Measurements from ENCODE around the gene HOXB7. TPM values are rescaled to one million over a fixed set of nuclear protein-coding genes. Genes with fewer than 3 reads are reported as not detected.

Gene HOXB7
- polyA plus RNA-seq, 3 donors: 44.7 to 50.2 (median 48.7) TPM

DNA sequence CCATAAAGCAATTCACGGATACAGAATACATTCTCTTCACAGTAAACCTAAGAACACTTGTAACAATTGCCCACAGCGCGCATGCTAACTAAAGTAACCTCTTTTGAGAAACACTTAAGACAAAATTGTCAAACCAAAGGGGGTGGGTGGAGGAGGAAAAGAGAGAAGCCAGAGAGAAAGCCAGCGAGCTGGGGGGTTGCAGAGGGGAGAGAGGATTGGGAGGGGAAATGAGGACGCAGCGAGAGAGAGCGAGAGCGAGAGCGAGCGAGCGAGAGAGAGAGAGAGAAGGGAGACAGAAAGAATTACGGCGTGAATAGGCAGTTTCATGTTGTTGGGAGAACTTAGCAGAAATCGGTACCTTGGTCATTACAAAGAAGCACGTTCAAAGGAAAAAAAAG, 1.6 kb upstream of the HOXB7 start:
- no peak for DNase-seq (ENCODE audit: low read depth in 3 of 3, low spot score in 2 of 3)

- no peak for DNase-seq (ENCODE audit: low read depth in 3 of 3, low spot score in 2 of 3)
Observed at GRCh38 chr17:48611681-48612455, 1.1 kb upstream of the HOXB7 start.

- DNase-seq (ENCODE audit: low read depth in 3 of 3, low spot score in 2 of 3): no peak
Observed at GRCh38 chr17:48611213-48611612, 396 bp upstream of the HOXB7 start.

GRCh38 chr17:48609759-48610281, 997 bp downstream of the HOXB7 start:
- DNase-seq (ENCODE audit: low read depth in 3 of 3, low spot score in 2 of 3): no peak

DNA sequence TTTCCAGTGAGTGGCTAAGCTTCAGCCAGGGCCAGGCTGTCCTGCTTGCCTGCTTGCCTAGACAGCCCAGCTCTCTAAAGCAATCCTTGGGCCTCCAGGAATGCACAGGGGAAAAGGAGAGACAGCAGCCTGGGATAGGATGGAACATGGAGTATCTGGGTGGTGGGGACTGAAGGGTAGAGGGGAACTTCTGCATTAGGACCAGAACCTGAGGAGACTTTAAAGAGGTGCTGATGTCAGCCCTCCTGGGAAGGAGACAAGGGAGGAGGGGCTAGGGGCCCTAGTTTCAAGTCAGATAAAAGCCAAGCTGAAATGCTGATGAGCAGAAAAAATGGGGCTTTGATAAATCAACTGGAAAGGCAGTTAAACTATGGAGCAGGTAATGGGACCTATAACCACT, 1.8 kb downstream of the HOXB7 start:
- DNase-seq (ENCODE audit: low read depth in 3 of 3, low spot score in 2 of 3): no peak

- DNase-seq (ENCODE audit: low read depth in 3 of 3, low spot score in 2 of 3): no peak
Observed at GRCh38 chr17:48608494-48608834, 2.4 kb downstream of the HOXB7 start.

DNA sequence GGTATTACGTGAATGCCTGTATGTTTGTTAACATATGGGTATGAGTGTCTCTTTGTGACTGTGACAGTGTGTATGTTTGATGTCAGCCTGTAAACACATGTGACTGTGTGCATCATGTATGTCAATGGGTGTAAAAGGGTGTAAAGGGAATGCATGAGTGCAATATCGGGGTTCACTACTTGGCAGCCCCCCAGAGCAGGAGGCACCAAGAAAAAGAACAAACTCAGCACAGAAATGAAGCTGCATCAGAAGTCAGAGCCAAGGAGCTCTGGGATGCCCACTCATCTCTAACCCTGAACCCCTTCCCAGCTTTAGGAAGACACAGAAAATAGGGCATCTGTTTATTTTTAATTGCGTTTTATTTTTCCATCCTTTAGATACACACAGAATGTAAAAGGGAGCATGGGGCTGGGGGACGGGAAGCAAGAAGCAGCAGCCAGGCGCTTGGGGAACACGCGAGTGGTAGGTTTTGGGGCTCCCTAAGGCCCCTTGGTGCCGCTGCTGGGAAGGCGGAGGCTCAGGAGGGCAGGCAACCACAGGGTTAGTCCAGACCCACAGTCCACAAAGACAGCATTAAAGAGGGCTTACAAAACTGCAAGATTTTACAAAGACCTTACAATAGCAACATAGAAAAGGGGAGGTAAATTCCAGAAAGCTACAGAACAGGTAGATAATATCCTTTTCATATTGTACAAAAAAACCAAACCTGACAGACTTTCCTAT, 3.8 kb downstream of the HOXB7 start:
- no peak for DNase-seq (ENCODE audit: low read depth in 3 of 3, low spot score in 2 of 3)

GRCh38 chr17:48605991-48606891, 4.6 kb downstream of the HOXB7 start:
- no peak for DNase-seq (ENCODE audit: low read depth in 3 of 3, low spot score in 2 of 3)

GRCh38 chr17:48605409-48605919, 5.4 kb downstream of the HOXB7 start:
- no peak for DNase-seq (ENCODE audit: low read depth in 3 of 3, low spot score in 2 of 3)

- DNase-seq (ENCODE audit: low read depth in 3 of 3, low spot score in 2 of 3): no peak
Observed at GRCh38 chr17:48604770-48605329, 6.0 kb downstream of the HOXB7 start, which contains the start of gene HOXB6. TSS of gene HOXB6 (minus strand) at chr17:48604986. CDS start at chr17:48598150, 6,836 bp downstream.

- no peak for DNase-seq (ENCODE audit: low read depth in 3 of 3, low spot score in 2 of 3)
Observed at GRCh38 chr17:48603959-48604769, 6.7 kb downstream of the HOXB7 start.

GRCh38 chr17:48601539-48602425, 9.0 kb downstream of the HOXB7 start:
- no peak for DNase-seq (ENCODE audit: low read depth in 3 of 3, low spot score in 2 of 3)

DNA sequence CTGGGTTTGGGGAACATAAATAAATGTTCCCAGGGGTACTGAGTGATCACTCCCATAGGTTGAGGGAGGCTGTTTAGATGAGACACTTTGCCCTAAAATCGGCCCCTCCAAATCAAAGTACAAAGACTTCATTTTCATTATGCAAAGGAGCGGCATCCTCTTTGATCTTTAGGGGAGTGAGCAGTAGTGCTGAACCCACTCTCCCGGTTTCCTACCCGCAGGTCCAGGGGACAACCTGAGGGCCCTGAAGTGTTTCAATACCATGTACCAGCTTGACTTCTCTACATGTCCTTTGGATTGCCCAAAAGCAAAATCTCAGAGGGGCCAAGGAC, 9.6 kb downstream of the HOXB7 start:
- no peak for DNase-seq (ENCODE audit: low read depth in 3 of 3, low spot score in 2 of 3)

DNA sequence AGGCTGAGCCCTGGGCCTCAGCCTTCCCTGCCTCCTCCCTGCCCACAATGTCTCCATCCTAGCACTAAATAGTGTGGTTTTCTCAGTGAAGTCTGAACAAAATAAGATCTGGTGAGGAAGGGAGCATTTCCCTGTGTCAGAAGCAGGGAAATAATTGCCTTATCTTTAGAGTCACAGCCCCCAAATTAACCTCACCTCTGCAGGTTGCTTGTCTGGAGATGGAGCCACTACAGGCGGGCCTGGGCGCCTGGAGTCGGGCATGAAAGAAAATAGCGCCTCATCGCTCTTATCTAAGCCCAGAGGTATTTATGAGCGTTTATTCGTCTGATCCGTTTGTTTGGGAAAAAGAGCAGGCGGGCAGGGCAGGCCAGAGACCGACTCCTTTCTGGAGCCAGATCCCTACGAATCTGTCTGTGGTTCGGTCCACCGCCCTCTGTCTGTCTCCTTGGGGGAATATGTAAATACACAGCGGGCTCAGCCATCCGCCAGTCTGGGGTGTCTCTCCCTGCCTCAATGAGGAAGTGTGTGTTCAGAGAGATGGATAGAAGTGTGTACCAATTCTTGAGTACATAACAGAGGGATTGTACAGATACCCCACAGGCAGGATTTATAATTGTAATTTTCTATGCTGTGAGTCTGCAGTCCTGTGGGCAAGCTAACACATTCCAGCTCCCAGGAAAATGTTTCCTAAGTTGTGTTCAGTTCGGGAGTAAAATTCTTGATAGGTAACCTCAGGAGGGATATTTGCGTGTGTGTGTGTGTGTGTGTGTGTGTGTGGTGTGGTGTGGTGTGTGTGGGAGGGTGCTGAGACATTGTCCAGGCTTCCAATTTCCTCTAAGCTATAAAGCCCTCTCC, 10.3 kb downstream of the HOXB7 start:
- DNase-seq (ENCODE audit: low read depth in 3 of 3, low spot score in 2 of 3): no peak

- no peak for DNase-seq (ENCODE audit: low read depth in 3 of 3, low spot score in 2 of 3)
Observed at GRCh38 chr17:48599354-48599753, 11.5 kb downstream of the HOXB7 start.

DNA sequence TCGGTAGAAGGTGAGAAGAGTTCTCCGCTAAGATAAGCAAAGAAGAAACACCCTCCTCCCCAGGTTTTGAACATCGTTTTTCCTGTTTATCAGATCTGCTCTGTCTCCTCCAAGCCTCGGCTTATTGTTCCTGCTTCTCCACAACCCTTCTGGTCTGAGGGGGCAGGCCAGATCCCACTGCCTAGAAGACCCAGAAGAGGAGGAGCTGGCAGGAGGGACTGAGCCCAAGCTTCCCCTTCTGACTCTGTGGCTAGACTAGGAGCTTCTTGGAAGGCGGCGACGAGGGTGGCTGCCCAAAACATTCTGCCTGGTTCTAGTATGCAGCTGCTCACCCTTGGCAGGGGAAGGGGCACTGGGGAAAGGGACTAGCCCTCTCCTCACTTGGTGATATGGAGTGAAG, 12.1 kb downstream of the HOXB7 start:
- DNase-seq (ENCODE audit: low read depth in 3 of 3, low spot score in 2 of 3): no peak

GRCh38 chr17:48597778-48598631, 12.8 kb downstream of the HOXB7 start:
- DNase-seq (ENCODE audit: low read depth in 3 of 3, low spot score in 2 of 3): no peak

Data from right renal cortex interstitium (tissue), 3 donors.